D721Med (cell line): ENCODE measurements around the gene TRUB1.

Source experiments
- DNase-seq: peaks from one replicate; pipeline ENCODE4 v3.0.0; 2011; ENCODE audit warnings: low spot score; ENCODE audit not compliant: insufficient read length
- FAIRE-seq: peaks from 2 replicates; lab custom pipeline; 2011; peaks lifted over from hg19 to GRCh38; lab: Jason Lieb, UNC
- CTCF ChIP-seq: IDR thresholded peaks from 2 replicates; pipeline ENCODE4 v1.5.1; 2012; ENCODE audit warnings: mild to moderate bottlenecking, control low read depth; ENCODE audit not compliant: insufficient read depth; ENCODE audit errors: missing control alignments

TRUB1 gene

DNA sequence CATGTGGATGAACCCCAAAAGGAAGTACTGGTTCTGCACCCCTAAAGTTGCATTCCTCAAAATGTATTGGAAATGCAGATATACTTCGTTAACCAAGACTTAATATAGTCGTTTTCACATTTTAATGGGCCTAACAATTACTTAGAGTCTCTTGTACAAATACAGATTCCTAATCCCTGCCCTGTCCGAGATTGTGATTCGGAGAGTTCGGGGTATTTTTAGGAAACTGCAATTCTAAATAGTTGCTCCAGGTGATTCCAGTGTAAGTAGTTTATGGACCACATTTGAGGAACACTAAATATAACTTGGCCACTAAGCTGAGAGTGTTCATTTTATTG lies 830 bp downstream of the TRUB1 start:
- TF ChIP-seq CTCF, result no peak
- DNase-seq (no peak), FAIRE-seq (no peak)

GRCh38 chr10:114940735-114941134 lies 2.7 kb downstream of the TRUB1 start:
- DNase-seq, result no peak
- no peak for FAIRE-seq
- no peak for TF ChIP-seq CTCF

DNA sequence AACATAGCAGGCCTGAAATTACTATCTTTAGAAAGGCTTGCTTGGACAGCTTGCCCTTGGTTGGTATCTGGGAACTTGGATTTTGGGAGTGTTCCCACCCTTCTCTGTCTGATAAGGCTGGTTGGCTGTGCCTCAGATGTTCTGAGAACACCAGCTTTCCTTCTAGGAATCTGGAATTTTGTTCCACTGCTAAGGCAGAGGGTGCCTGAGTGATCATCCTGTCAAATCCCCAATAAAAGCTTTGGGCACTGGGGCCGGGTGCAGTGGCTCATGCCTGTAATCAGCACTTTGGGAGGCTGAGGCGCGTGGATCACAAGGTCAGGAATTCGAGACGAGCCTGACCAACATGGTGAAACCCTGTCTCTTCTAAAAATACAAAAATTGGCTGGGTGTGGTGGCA lies 5.0 kb downstream of the TRUB1 start:
- DNase-seq (no peak), FAIRE-seq (no peak)
- no peak for TF ChIP-seq CTCF

- DNase-seq (no peak), FAIRE-seq (no peak)
- no peak for TF ChIP-seq CTCF
These were observed 15.1 kb downstream of the TRUB1 start for GRCh38 chr10:114953047-114953446.

DNA sequence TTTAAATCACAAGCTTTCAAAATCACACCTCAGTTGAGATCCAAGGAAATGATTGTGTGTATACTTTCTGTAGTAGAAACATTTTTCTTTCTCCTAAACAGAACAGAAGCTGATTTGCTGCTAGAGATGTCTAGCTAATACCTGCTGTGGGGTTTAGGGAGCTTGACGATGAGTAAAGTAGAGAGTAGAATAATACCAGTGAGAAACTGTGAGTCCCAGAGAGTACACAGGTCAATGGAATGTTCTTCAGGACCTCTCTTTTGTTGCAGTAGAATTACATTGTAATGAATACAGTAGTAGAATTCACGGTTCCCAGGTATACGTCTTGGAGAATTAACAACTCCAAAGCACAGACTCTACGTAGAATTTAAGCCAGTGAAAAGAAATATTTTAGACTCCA lies 18.0 kb downstream of the TRUB1 start:
- FAIRE-seq, result no peak

DNA sequence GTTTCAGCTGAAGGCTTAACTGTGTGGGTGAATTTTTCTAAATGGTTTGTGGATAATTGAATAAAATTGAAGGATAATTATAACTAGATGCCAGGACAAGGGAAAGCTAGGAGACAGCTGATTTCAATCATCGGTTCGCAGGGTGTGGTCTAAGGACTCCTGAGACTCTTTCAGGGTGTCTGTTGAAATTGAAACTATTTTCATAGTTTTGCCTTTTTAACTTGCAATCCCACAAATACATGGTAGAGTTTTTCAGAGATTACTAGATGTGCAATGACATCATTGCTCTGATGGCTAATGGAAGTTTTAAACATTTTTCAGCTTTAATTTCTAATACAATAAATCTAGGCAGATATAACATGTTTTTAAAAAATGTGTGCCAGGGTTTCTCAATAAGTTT lies 18.5 kb downstream of the TRUB1 start:
- no peak for FAIRE-seq
- DNase-seq, result no peak
- no peak for TF ChIP-seq CTCF

More for the DNA sequence above, 18.0 kb downstream of the TRUB1 start:
- TF ChIP-seq CTCF, result no peak
- DNase-seq, result no peak

- TF ChIP-seq CTCF, result no peak
- FAIRE-seq, result no peak
- no peak for DNase-seq
These were observed 19.1 kb downstream of the TRUB1 start for GRCh38 chr10:114957122-114957521.
